Measurements from ENCODE around the gene PACRG.

PACRG gene

DNA sequence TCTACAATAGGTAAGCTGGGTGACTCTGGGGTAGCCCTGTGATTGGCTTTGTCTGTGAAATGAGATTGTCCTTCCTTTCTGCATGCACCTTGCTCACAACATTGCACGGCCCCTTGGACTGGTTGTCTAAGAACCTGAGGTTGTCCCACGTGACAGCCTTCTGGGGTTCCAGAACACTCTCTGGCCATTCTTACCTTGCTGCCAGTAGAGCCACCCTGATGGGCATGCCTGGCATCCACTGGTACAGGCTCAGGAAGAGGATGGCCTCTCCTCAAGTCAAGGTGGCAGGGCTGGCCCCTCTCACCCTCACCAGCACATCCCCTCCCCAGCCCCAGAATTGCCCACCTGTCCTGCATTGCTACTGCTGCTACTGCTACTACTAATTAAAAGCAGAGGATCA, 335.0 kb downstream of the PACRG start:
- no peak overlapping the region for H3K56ac ChIP-seq (ENCODE audit: low read length)
- H3K36me3 ChIP-seq (ENCODE audit: control insufficient read depth, insufficient read depth, low read length), result no peaks in the 10 kb centered on the region
- WGBS (ENCODE audit: extremely low coverage, insufficient coverage, low lambda C conversion rate), result no CpG with 5 or more reads among the region's 2 CpGs
- H4K5ac ChIP-seq (ENCODE audit: low read length), result no peak overlapping the region
- H3K9ac ChIP-seq (ENCODE audit: low read length), result no peak overlapping the region
- no peak overlapping the region for H3K18ac ChIP-seq (ENCODE audit: low read length)
- H3K27ac ChIP-seq (ENCODE audit: low read depth, low read length), result no peak overlapping the region
- H2AK5ac ChIP-seq (ENCODE audit: low read length), result no peak overlapping the region
- DNase-seq, result no peak
- H3K23ac ChIP-seq (ENCODE audit: low read length), result no peak overlapping the region
- H3K79me2 ChIP-seq (ENCODE audit: control insufficient read depth, insufficient read depth, low read length), result no peaks in the 10 kb centered on the region
- H2BK120ac ChIP-seq (ENCODE audit: low read depth, low read length), result no peak overlapping the region
- no peak overlapping the region for H2BK15ac ChIP-seq (replicated peaks; ENCODE audit: low read depth)
- H3K79me1 ChIP-seq (ENCODE audit: low read length), result no peaks in the 10 kb centered on the region
- no peak overlapping the region for H2BK5ac ChIP-seq (ENCODE audit: low read length)
- no peaks in the 10 kb centered on the region for H3K27me3 ChIP-seq (ENCODE audit: insufficient read depth, low read length, poor library complexity)
- no peaks in the 10 kb centered on the region for H3K4me1 ChIP-seq (ENCODE audit: control insufficient read depth, low read depth, low read length)
- H3K4me3 ChIP-seq (ENCODE audit: low read length), result no peak overlapping the region
- H3K4me2 ChIP-seq (ENCODE audit: low read length), result no peak overlapping the region
- H4K8ac ChIP-seq (ENCODE audit: low read depth, low read length), result no peak overlapping the region
- no peak overlapping the region for H3K4ac ChIP-seq (ENCODE audit: low read depth, low read length)

DNA sequence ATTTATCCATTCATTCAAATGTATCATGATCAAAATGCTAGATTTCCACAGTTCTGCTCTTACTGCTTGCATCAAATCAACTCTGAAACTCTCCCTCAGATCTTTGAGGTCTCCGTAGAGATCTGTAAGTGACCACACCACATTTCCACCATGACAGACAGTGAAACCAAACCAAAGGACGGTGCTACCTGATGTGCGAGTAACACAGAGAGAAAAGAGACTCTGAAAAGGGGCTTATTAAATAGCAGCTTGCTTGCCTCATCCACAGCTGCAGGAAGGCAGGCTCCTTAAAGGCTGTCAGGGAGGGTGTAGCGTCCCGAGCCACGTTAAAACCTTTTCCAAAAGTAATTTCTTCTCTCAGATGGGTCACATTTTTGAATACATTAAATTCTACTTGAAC, 335.8 kb downstream of the PACRG start:
- no peak overlapping the region for H3K4me3 ChIP-seq (ENCODE audit: low read length)
- no CpG with 5 or more reads among the region's 6 CpGs for WGBS (ENCODE audit: extremely low coverage, insufficient coverage, low lambda C conversion rate)

DNA sequence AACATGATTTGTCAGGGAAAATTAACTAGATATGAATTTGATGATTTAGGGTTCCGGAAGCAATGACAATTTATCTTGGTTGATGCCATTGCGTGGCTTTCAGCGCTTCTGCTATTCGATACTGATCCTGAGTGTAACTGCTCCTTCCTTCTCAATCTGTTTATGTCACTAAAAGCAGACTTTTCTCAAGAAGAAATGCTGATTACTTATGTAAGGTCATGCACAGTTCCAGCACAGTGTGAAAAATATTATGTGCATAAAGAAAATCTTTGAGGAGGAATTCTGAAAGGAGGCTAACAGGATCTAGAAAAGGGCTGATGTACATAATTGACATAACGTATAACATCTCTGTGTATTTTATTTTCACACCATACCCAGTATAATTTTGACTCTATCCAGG, 336.6 kb downstream of the PACRG start:
- Histone ChIP-seq H3K4me3 (ENCODE audit: low read length) (no peak overlapping the region), H3K9ac (ENCODE audit: low read length) (no peak overlapping the region), H3K36me3 (ENCODE audit: control insufficient read depth, insufficient read depth, low read length) (no peaks in the 10 kb centered on the region), H3K56ac (ENCODE audit: low read length) (no peak overlapping the region), H3K4me2 (ENCODE audit: low read length) (no peak overlapping the region), H3K4me1 (ENCODE audit: control insufficient read depth, low read depth, low read length) (no peaks in the 10 kb centered on the region), H3K79me2 (ENCODE audit: control insufficient read depth, insufficient read depth, low read length) (no peaks in the 10 kb centered on the region), H3K27me3 (ENCODE audit: insufficient read depth, low read length, poor library complexity) (no peaks in the 10 kb centered on the region), H2BK5ac (ENCODE audit: low read length) (no peak overlapping the region), H2BK120ac (ENCODE audit: low read depth, low read length) (no peak overlapping the region), H3K79me1 (ENCODE audit: low read length) (no peaks in the 10 kb centered on the region), H2BK15ac (replicated peaks; ENCODE audit: low read depth) (no peak overlapping the region), H2AK5ac (ENCODE audit: low read length) (no peak overlapping the region), H3K27ac (ENCODE audit: low read depth, low read length) (no peak overlapping the region), H3K23ac (ENCODE audit: low read length) (no peak overlapping the region), H3K18ac (ENCODE audit: low read length) (no peak overlapping the region), H4K5ac (ENCODE audit: low read length) (no peak overlapping the region), H4K8ac (ENCODE audit: low read depth, low read length) (no peak overlapping the region), H3K4ac (ENCODE audit: low read depth, low read length) (no peak overlapping the region)
- no CpG with 5 or more reads among the region's 5 CpGs for WGBS (ENCODE audit: extremely low coverage, insufficient coverage, low lambda C conversion rate)
- no peak for DNase-seq

More for the DNA sequence above, 335.8 kb downstream of the PACRG start:
- no peaks in the 10 kb centered on the region for H3K79me1 ChIP-seq (ENCODE audit: low read length)
- H3K36me3 ChIP-seq (ENCODE audit: control insufficient read depth, insufficient read depth, low read length), result no peaks in the 10 kb centered on the region
- H3K79me2 ChIP-seq (ENCODE audit: control insufficient read depth, insufficient read depth, low read length), result no peaks in the 10 kb centered on the region
- H3K23ac ChIP-seq (ENCODE audit: low read length), result no peak overlapping the region
- no peak overlapping the region for H4K8ac ChIP-seq (ENCODE audit: low read depth, low read length)
- no peak overlapping the region for H3K56ac ChIP-seq (ENCODE audit: low read length)
- DNase-seq, result no peak
- no peak overlapping the region for H2BK15ac ChIP-seq (replicated peaks; ENCODE audit: low read depth)
- no peak overlapping the region for H3K18ac ChIP-seq (ENCODE audit: low read length)
- H2AK5ac ChIP-seq (ENCODE audit: low read length), result no peak overlapping the region
- no peaks in the 10 kb centered on the region for H3K4me1 ChIP-seq (ENCODE audit: control insufficient read depth, low read depth, low read length)
- no peak overlapping the region for H2BK120ac ChIP-seq (ENCODE audit: low read depth, low read length)
- no peak overlapping the region for H2BK5ac ChIP-seq (ENCODE audit: low read length)
- no peaks in the 10 kb centered on the region for H3K27me3 ChIP-seq (ENCODE audit: insufficient read depth, low read length, poor library complexity)
- H3K4me2 ChIP-seq (ENCODE audit: low read length), result no peak overlapping the region
- H3K9ac ChIP-seq (ENCODE audit: low read length), result no peak overlapping the region
- H4K5ac ChIP-seq (ENCODE audit: low read length), result no peak overlapping the region
- no peak overlapping the region for H3K27ac ChIP-seq (ENCODE audit: low read depth, low read length)
- H3K4ac ChIP-seq (ENCODE audit: low read depth, low read length), result no peak overlapping the region

DNA sequence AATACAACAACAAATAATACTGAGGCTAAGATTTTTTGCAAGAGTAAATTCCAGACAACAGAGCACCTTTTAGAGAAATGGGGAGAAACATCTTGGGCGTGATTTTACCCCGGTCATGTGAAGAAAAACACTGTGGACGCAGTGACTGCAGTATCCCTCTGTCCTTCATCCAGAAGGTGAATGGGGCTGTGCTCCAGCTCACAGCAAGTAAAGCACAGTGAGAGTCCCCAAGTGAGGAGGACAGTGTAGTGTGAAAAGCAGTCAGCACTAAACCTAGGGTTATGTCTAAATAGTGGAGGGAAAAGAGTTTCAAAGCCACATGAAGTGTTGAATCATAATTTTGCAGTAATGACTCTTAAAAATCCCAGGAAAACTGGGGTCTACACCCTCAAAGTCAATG, 338.4 kb downstream of the PACRG start:
- Histone ChIP-seq H3K27ac (ENCODE audit: low read depth, low read length) (no peak overlapping the region), H3K9ac (ENCODE audit: low read length) (no peak overlapping the region), H2BK5ac (ENCODE audit: low read length) (no peak overlapping the region), H3K4me1 (ENCODE audit: control insufficient read depth, low read depth, low read length) (no peaks in the 10 kb centered on the region), H3K18ac (ENCODE audit: low read length) (no peak overlapping the region), H3K79me1 (ENCODE audit: low read length) (no peaks in the 10 kb centered on the region), H3K4me2 (ENCODE audit: low read length) (no peak overlapping the region), H2AK5ac (ENCODE audit: low read length) (no peak overlapping the region), H3K4me3 (ENCODE audit: low read length) (no peak overlapping the region), H3K56ac (ENCODE audit: low read length) (no peak overlapping the region), H3K23ac (ENCODE audit: low read length) (no peak overlapping the region), H3K4ac (ENCODE audit: low read depth, low read length) (no peak overlapping the region), H3K79me2 (ENCODE audit: control insufficient read depth, insufficient read depth, low read length) (no peaks in the 10 kb centered on the region), H3K27me3 (ENCODE audit: insufficient read depth, low read length, poor library complexity) (no peaks in the 10 kb centered on the region), H3K36me3 (ENCODE audit: control insufficient read depth, insufficient read depth, low read length) (no peaks in the 10 kb centered on the region), H4K5ac (ENCODE audit: low read length) (no peak overlapping the region), H2BK120ac (ENCODE audit: low read depth, low read length) (no peak overlapping the region), H2BK15ac (replicated peaks; ENCODE audit: low read depth) (no peak overlapping the region), H4K8ac (ENCODE audit: low read depth, low read length) (no peak overlapping the region)
- DNase-seq, result no peak
- WGBS (ENCODE audit: extremely low coverage, insufficient coverage, low lambda C conversion rate), result no CpG with 5 or more reads among the region's 3 CpGs

DNA sequence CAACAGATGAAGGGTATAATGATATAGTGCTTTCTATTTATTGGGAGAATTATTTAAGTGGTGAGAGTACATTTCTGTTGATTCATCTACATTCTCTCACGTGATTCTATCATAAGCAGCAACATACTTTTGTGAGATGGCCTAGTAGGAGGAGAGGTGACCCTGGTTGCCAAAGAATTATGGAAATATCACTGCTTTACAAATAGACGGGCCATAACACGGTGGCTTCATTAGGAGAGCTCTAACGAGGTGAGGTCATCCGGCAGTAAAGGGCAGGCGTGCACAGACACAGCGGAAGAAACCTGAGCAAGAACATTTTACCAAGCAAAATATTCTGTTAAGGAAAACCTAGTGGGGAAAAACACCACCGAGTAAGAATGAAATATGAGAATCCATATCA, 349.4 kb downstream of the PACRG start:
- no peaks in the 10 kb centered on the region for H3K36me3 ChIP-seq (ENCODE audit: control insufficient read depth, insufficient read depth, low read length)
- no peak overlapping the region for H4K5ac ChIP-seq (ENCODE audit: low read length)
- H3K56ac ChIP-seq (ENCODE audit: low read length), result no peak overlapping the region
- H3K27ac ChIP-seq (ENCODE audit: low read depth, low read length), result no peak overlapping the region
- no peak for DNase-seq
- no peaks in the 10 kb centered on the region for H3K27me3 ChIP-seq (ENCODE audit: insufficient read depth, low read length, poor library complexity)
- no peak overlapping the region for H2AK5ac ChIP-seq (ENCODE audit: low read length)
- H3K4me1 ChIP-seq (ENCODE audit: control insufficient read depth, low read depth, low read length), result no peaks in the 10 kb centered on the region
- no CpG with 5 or more reads among the region's 8 CpGs for WGBS (ENCODE audit: extremely low coverage, insufficient coverage, low lambda C conversion rate)
- H3K4me2 ChIP-seq (ENCODE audit: low read length), result no peak overlapping the region
- H3K9ac ChIP-seq (ENCODE audit: low read length), result no peak overlapping the region
- H3K79me2 ChIP-seq (ENCODE audit: control insufficient read depth, insufficient read depth, low read length), result no peaks in the 10 kb centered on the region
- no peak overlapping the region for H2BK120ac ChIP-seq (ENCODE audit: low read depth, low read length)
- no peak overlapping the region for H4K8ac ChIP-seq (ENCODE audit: low read depth, low read length)
- no peak overlapping the region for H3K23ac ChIP-seq (ENCODE audit: low read length)
- no peak overlapping the region for H2BK5ac ChIP-seq (ENCODE audit: low read length)
- no peak overlapping the region for H3K4me3 ChIP-seq (ENCODE audit: low read length)
- H3K4ac ChIP-seq (ENCODE audit: low read depth, low read length), result no peak overlapping the region
- H2BK15ac ChIP-seq (replicated peaks; ENCODE audit: low read depth), result no peak overlapping the region
- no peaks in the 10 kb centered on the region for H3K79me1 ChIP-seq (ENCODE audit: low read length)
- no peak overlapping the region for H3K18ac ChIP-seq (ENCODE audit: low read length)

DNA sequence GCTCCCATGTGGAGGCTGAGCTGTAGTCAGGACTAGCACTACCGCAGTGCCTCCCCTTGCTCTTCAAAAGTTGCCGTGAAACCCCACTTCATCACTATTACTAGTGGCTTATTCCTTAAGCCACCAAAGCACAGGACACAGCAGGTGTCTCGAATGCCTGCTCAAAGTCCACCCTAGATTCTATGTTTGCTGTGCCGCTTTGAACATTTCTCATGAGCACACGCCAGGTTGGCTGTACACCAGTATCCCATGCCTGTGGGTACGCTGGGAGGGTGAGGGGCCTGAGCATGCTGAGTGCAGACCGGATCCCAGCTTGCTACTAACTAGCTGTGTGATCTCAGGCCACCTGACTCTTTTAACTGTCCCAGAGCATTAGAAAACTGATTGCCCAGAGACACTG, 350.9 kb downstream of the PACRG start:
- WGBS (ENCODE audit: extremely low coverage, insufficient coverage, low lambda C conversion rate), result no CpG with 5 or more reads among the region's 7 CpGs

More for the DNA sequence above, 350.9 kb downstream of the PACRG start:
- H3K79me1 ChIP-seq (ENCODE audit: low read length), result no peaks in the 10 kb centered on the region
- no peak overlapping the region for H3K4me2 ChIP-seq (ENCODE audit: low read length)
- no peak overlapping the region for H3K9ac ChIP-seq (ENCODE audit: low read length)
- no peaks in the 10 kb centered on the region for H3K4me1 ChIP-seq (ENCODE audit: control insufficient read depth, low read depth, low read length)
- H3K36me3 ChIP-seq (ENCODE audit: control insufficient read depth, insufficient read depth, low read length), result no peaks in the 10 kb centered on the region
- H3K4me3 ChIP-seq (ENCODE audit: low read length), result no peak overlapping the region
- H2BK5ac ChIP-seq (ENCODE audit: low read length), result no peak overlapping the region
- H3K4ac ChIP-seq (ENCODE audit: low read depth, low read length), result no peak overlapping the region
- H3K23ac ChIP-seq (ENCODE audit: low read length), result no peak overlapping the region
- no peak overlapping the region for H4K8ac ChIP-seq (ENCODE audit: low read depth, low read length)
- no peak overlapping the region for H2BK120ac ChIP-seq (ENCODE audit: low read depth, low read length)
- no peak overlapping the region for H2AK5ac ChIP-seq (ENCODE audit: low read length)
- no peaks in the 10 kb centered on the region for H3K79me2 ChIP-seq (ENCODE audit: control insufficient read depth, insufficient read depth, low read length)
- H3K56ac ChIP-seq (ENCODE audit: low read length), result no peak overlapping the region
- no peak overlapping the region for H3K27ac ChIP-seq (ENCODE audit: low read depth, low read length)
- H2BK15ac ChIP-seq (replicated peaks; ENCODE audit: low read depth), result no peak overlapping the region
- no peak overlapping the region for H3K18ac ChIP-seq (ENCODE audit: low read length)
- no peak overlapping the region for H4K5ac ChIP-seq (ENCODE audit: low read length)
- no peak for DNase-seq
- no peaks in the 10 kb centered on the region for H3K27me3 ChIP-seq (ENCODE audit: insufficient read depth, low read length, poor library complexity)

Data from mesendoderm (in vitro differentiated cells).